ENCODE results near the gene PRLR.

PRLR gene

GRCh38 chr5:35032356-35032755 lies 197.9 kb downstream of the PRLR start:
- Histone ChIP-seq H3K9me3 (ENCODE audit: control extremely low read depth in 1 of 5, control insufficient read depth in 4 of 5, insufficient read depth in 2 of 5, low read depth in 1 of 5, low read length in 4 of 5) (no peaks in the 10 kb centered on the region), H3K27ac (ENCODE audit: insufficient read depth in 1 of 2, low read depth in 1 of 2, low read length in 2 of 2, poor library complexity in 1 of 2, severe bottlenecking in 2 of 2) (no peak overlapping the region), H3K27me3 (replicated peaks in 2 of 5; ENCODE audit: control insufficient read depth in 4 of 5, insufficient read depth in 5 of 5, low read length in 4 of 5) (peaks cover 0 to 5% (median 2%) of the 10 kb centered on the region in 5 experiments), H3K4me1 (ENCODE audit: control extremely low read depth in 1 of 4, control insufficient read depth in 4 of 4, insufficient read depth in 4 of 4, low read length in 3 of 4) (no peaks in the 10 kb centered on the region), H3K4me3 (ENCODE audit: control insufficient read depth in 1 of 7, extremely low read depth in 1 of 7, insufficient read depth in 4 of 7, low read depth in 2 of 7, low read length in 6 of 7) (no peak overlapping the region), H3K36me3 (ENCODE audit: control insufficient read depth in 4 of 4, insufficient read depth in 4 of 4, low read length in 3 of 4) (no peaks in the 10 kb centered on the region)
- no peak for DNase-seq
- CTCF ChIA-PET = no interaction called here
- POLR2A ChIA-PET = no interaction called here
- 85% methylated on average over 6 of the region's 6 CpGs for WGBS (ENCODE audit: insufficient coverage)

DNA sequence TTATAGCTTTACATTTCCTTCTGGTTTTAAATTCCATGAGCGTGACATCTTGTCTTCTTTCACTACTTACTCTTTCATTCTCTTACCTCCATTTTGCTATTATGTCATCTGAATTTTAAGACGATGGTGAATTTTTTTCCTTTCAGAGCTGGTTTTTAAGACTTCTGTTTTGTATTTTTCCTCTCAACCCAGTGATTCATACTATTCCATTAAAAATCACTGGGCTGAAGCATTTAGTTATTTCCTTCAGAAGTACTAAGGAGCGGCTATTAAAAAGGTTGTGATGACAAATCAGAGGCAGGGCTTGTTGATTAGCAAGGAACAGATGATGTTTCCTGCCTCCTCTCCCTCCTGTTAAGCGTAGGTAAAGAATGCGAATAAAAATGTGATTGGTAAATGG lies 199.0 kb downstream of the PRLR start:
- Histone ChIP-seq H3K9me3 (ENCODE audit: control extremely low read depth in 1 of 5, control insufficient read depth in 4 of 5, insufficient read depth in 2 of 5, low read depth in 1 of 5, low read length in 4 of 5) (no peaks in the 10 kb centered on the region), H3K27me3 (replicated peaks in 2 of 5; ENCODE audit: control insufficient read depth in 4 of 5, insufficient read depth in 5 of 5, low read length in 4 of 5) (peaks cover 0 to 5% (median 0%) of the 10 kb centered on the region in 5 experiments), H3K36me3 (ENCODE audit: control insufficient read depth in 4 of 4, insufficient read depth in 4 of 4, low read length in 3 of 4) (no peaks in the 10 kb centered on the region), H3K4me3 (ENCODE audit: control insufficient read depth in 1 of 7, extremely low read depth in 1 of 7, insufficient read depth in 4 of 7, low read depth in 2 of 7, low read length in 6 of 7) (no peak overlapping the region), H3K27ac (ENCODE audit: insufficient read depth in 1 of 2, low read depth in 1 of 2, low read length in 2 of 2, poor library complexity in 1 of 2, severe bottlenecking in 2 of 2) (no peak overlapping the region), H3K4me1 (ENCODE audit: control extremely low read depth in 1 of 4, control insufficient read depth in 4 of 4, insufficient read depth in 4 of 4, low read length in 3 of 4) (no peaks in the 10 kb centered on the region)
- no peak for DNase-seq
- 94% methylated on average over 2 of the region's 5 CpGs for WGBS (ENCODE audit: insufficient coverage)
- CTCF ChIA-PET = no interaction called here
- POLR2A ChIA-PET = no interaction called here

- Histone ChIP-seq H3K4me3 (ENCODE audit: control insufficient read depth in 1 of 7, extremely low read depth in 1 of 7, insufficient read depth in 4 of 7, low read depth in 2 of 7, low read length in 6 of 7) (no peak overlapping the region), H3K27ac (ENCODE audit: insufficient read depth in 1 of 2, low read depth in 1 of 2, low read length in 2 of 2, poor library complexity in 1 of 2, severe bottlenecking in 2 of 2) (no peak overlapping the region), H3K27me3 (replicated peaks in 2 of 5; ENCODE audit: control insufficient read depth in 4 of 5, insufficient read depth in 5 of 5, low read length in 4 of 5) (peaks cover 0 to 5% (median 0%) of the 10 kb centered on the region in 5 experiments), H3K9me3 (ENCODE audit: control extremely low read depth in 1 of 5, control insufficient read depth in 4 of 5, insufficient read depth in 2 of 5, low read depth in 1 of 5, low read length in 4 of 5) (no peaks in the 10 kb centered on the region), H3K36me3 (ENCODE audit: control insufficient read depth in 4 of 4, insufficient read depth in 4 of 4, low read length in 3 of 4) (no peaks in the 10 kb centered on the region), H3K4me1 (ENCODE audit: control extremely low read depth in 1 of 4, control insufficient read depth in 4 of 4, insufficient read depth in 4 of 4, low read length in 3 of 4) (no peaks in the 10 kb centered on the region)
- POLR2A ChIA-PET = no interaction called here
- CTCF ChIA-PET = no interaction called here
- WGBS (ENCODE audit: insufficient coverage) = 45% methylated on average over 3 of the region's 10 CpGs
- DNase-seq = no peak
These were observed 199.7 kb downstream of the PRLR start for GRCh38 chr5:35030426-35031100.

DNA sequence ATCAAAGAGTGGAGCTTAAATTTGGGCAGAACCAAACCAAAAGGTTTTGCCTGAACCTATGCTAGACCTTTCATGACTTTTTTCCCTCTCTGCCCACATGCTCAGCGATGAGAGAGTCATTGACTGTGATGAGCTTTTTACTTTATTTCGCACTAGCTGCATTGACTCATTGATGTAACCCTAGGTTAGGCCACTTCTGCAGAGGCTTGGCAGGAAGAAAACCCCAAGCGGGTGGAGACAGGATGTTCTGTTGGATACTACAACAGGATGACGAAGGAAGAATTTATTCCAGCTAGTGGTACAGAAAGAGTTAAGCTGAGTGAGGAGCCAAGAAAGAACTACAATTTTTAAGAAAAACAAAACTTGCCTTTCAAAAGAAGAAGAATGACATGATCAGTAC lies 201.0 kb downstream of the PRLR start:
- 80% methylated on average over 3 of the region's 4 CpGs for WGBS (ENCODE audit: insufficient coverage)
- DNase-seq = no peak

GRCh38 chr5:35026941-35027340 lies 203.3 kb downstream of the PRLR start:
- no peak overlapping the region for H3K4me3 ChIP-seq (ENCODE audit: control insufficient read depth in 1 of 7, extremely low read depth in 1 of 7, insufficient read depth in 4 of 7, low read depth in 2 of 7, low read length in 6 of 7)
- no peak overlapping the region for H3K27ac ChIP-seq (ENCODE audit: insufficient read depth in 1 of 2, low read depth in 1 of 2, low read length in 2 of 2, poor library complexity in 1 of 2, severe bottlenecking in 2 of 2)
- 96% methylated on average over 3 of the region's 5 CpGs for WGBS (ENCODE audit: insufficient coverage)
- H3K27me3 ChIP-seq (replicated peaks in 2 of 5; ENCODE audit: control insufficient read depth in 4 of 5, insufficient read depth in 5 of 5, low read length in 4 of 5) = peaks cover 0 to 2% (median 0%) of the 10 kb centered on the region in 5 experiments
- H3K4me1 ChIP-seq (ENCODE audit: control extremely low read depth in 1 of 4, control insufficient read depth in 4 of 4, insufficient read depth in 4 of 4, low read length in 3 of 4) = no peaks in the 10 kb centered on the region
- H3K36me3 ChIP-seq (ENCODE audit: control insufficient read depth in 4 of 4, insufficient read depth in 4 of 4, low read length in 3 of 4) = no peaks in the 10 kb centered on the region
- POLR2A ChIA-PET = no interaction called here
- no peak for DNase-seq
- no peaks in the 10 kb centered on the region for H3K9me3 ChIP-seq (ENCODE audit: control extremely low read depth in 1 of 5, control insufficient read depth in 4 of 5, insufficient read depth in 2 of 5, low read depth in 1 of 5, low read length in 4 of 5)
- CTCF ChIA-PET = no interaction called here

More for the DNA sequence above, 201.0 kb downstream of the PRLR start:
- Histone ChIP-seq H3K27ac (ENCODE audit: insufficient read depth in 1 of 2, low read depth in 1 of 2, low read length in 2 of 2, poor library complexity in 1 of 2, severe bottlenecking in 2 of 2) (no peak overlapping the region), H3K4me3 (ENCODE audit: control insufficient read depth in 1 of 7, extremely low read depth in 1 of 7, insufficient read depth in 4 of 7, low read depth in 2 of 7, low read length in 6 of 7) (no peak overlapping the region), H3K27me3 (replicated peaks in 2 of 5; ENCODE audit: control insufficient read depth in 4 of 5, insufficient read depth in 5 of 5, low read length in 4 of 5) (peaks cover 0 to 5% (median 0%) of the 10 kb centered on the region in 5 experiments), H3K4me1 (ENCODE audit: control extremely low read depth in 1 of 4, control insufficient read depth in 4 of 4, insufficient read depth in 4 of 4, low read length in 3 of 4) (no peaks in the 10 kb centered on the region), H3K36me3 (ENCODE audit: control insufficient read depth in 4 of 4, insufficient read depth in 4 of 4, low read length in 3 of 4) (no peaks in the 10 kb centered on the region), H3K9me3 (ENCODE audit: control extremely low read depth in 1 of 5, control insufficient read depth in 4 of 5, insufficient read depth in 2 of 5, low read depth in 1 of 5, low read length in 4 of 5) (no peaks in the 10 kb centered on the region)
- ChIA-PET POLR2A (no interaction called here), CTCF (no interaction called here)

DNA sequence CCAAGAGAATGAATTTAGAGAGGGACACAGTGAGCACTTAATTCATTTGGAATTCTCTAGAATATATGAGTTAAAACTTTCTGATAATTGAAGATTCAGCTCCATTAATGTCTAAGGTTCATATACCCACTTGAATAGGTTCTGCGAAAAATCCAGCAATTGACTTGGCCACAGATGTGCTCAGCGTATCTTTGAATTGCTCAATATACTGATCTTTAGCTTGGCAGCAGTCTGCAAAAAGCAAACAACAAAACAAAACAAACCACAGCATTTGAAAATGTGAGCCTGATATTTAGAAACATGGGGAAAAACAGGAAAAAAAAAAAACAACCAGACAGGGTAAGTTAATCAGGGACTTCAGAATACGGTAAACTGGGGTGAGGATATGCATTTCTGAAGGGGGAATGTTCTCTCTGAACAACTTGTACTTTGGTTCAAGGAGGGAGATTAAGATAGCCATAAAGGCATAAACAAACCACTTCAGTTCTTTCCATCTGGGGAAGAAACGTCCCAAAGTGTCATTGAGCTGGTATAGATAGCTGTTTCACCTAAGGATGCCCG lies 203.9 kb downstream of the PRLR start:
- Histone ChIP-seq H3K36me3 (ENCODE audit: control insufficient read depth in 4 of 4, insufficient read depth in 4 of 4, low read length in 3 of 4) (no peaks in the 10 kb centered on the region), H3K4me1 (ENCODE audit: control extremely low read depth in 1 of 4, control insufficient read depth in 4 of 4, insufficient read depth in 4 of 4, low read length in 3 of 4) (no peaks in the 10 kb centered on the region), H3K4me3 (ENCODE audit: control insufficient read depth in 1 of 7, extremely low read depth in 1 of 7, insufficient read depth in 4 of 7, low read depth in 2 of 7, low read length in 6 of 7) (no peak overlapping the region), H3K27ac (ENCODE audit: insufficient read depth in 1 of 2, low read depth in 1 of 2, low read length in 2 of 2, poor library complexity in 1 of 2, severe bottlenecking in 2 of 2) (no peak overlapping the region), H3K9me3 (ENCODE audit: control extremely low read depth in 1 of 5, control insufficient read depth in 4 of 5, insufficient read depth in 2 of 5, low read depth in 1 of 5, low read length in 4 of 5) (no peaks in the 10 kb centered on the region), H3K27me3 (replicated peaks in 2 of 5; ENCODE audit: control insufficient read depth in 4 of 5, insufficient read depth in 5 of 5, low read length in 4 of 5) (peaks cover 0 to 2% (median 0%) of the 10 kb centered on the region in 5 experiments)
- 100% methylated on average over 3 of the region's 5 CpGs for WGBS (ENCODE audit: insufficient coverage)
- DNase-seq = no peak
- CTCF ChIA-PET = no interaction called here
- POLR2A ChIA-PET = no interaction called here

- Histone ChIP-seq H3K27me3 (replicated peaks in 2 of 5; ENCODE audit: control insufficient read depth in 4 of 5, insufficient read depth in 5 of 5, low read length in 4 of 5) (peaks cover 0 to 2% (median 0%) of the 10 kb centered on the region in 5 experiments), H3K4me3 (ENCODE audit: control insufficient read depth in 1 of 7, extremely low read depth in 1 of 7, insufficient read depth in 4 of 7, low read depth in 2 of 7, low read length in 6 of 7) (no peak overlapping the region), H3K9me3 (ENCODE audit: control extremely low read depth in 1 of 5, control insufficient read depth in 4 of 5, insufficient read depth in 2 of 5, low read depth in 1 of 5, low read length in 4 of 5) (no peaks in the 10 kb centered on the region), H3K4me1 (ENCODE audit: control extremely low read depth in 1 of 4, control insufficient read depth in 4 of 4, insufficient read depth in 4 of 4, low read length in 3 of 4) (no peaks in the 10 kb centered on the region), H3K36me3 (ENCODE audit: control insufficient read depth in 4 of 4, insufficient read depth in 4 of 4, low read length in 3 of 4) (no peaks in the 10 kb centered on the region), H3K27ac (ENCODE audit: insufficient read depth in 1 of 2, low read depth in 1 of 2, low read length in 2 of 2, poor library complexity in 1 of 2, severe bottlenecking in 2 of 2) (no peak overlapping the region)
- ChIA-PET POLR2A (no interaction called here), CTCF (interaction anchor here (1.1 to 1.4 kb wide), 3 partner anchors 11 to 90 kb away, joined by 3 to 4 read pairs (median 3); no protein-coding TSS in a partner anchor)
- DNase-seq = no peak
- WGBS (ENCODE audit: insufficient coverage) = 96% methylated on average over 4 of the region's 10 CpGs
These were observed 205.3 kb downstream of the PRLR start for GRCh38 chr5:35024911-35025510.

Measured in common myeloid progenitor, CD34-positive (primary cell).